ENCODE measurements around the gene PAX9.

The PAX9 gene

GRCh38 chr14:36655963-36656686 lies 5.5 kb upstream of the PAX9 start:
- DNase-seq: no peak

DNA sequence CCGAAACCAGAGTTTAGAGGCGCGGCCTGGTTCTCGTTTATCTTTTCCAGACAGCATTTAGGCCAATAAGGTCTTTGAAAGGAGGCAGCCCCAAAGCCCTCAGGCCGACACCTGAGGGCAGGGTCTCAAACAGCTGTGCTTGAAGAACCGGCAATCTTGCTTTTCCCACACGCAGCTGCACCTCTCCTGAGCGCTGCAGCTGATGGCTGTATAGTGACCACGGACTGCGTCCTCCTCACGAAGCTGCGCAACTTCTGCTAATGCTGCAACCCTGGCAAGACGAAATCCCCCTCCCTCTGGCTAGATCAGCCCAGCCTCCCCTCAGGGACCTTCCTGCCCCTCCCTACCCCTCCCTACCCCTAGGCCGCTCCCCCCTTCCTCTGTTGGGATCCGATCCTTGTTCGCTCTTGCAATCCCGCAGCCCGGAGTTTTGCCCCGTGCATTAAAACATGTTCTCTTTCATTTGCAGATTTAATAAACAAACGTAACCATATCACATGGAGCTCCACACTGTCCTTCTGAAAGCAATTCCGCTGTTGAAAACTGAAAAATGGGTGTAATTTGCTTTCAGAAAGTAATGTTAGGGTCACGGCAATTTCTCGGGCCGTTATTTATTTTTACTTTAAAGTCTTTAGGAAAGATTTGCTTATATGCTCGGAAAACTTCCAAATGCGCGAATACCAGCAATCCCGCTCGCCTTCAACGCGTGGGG lies 4.8 kb upstream of the PAX9 start:
- no peak for DNase-seq

DNA sequence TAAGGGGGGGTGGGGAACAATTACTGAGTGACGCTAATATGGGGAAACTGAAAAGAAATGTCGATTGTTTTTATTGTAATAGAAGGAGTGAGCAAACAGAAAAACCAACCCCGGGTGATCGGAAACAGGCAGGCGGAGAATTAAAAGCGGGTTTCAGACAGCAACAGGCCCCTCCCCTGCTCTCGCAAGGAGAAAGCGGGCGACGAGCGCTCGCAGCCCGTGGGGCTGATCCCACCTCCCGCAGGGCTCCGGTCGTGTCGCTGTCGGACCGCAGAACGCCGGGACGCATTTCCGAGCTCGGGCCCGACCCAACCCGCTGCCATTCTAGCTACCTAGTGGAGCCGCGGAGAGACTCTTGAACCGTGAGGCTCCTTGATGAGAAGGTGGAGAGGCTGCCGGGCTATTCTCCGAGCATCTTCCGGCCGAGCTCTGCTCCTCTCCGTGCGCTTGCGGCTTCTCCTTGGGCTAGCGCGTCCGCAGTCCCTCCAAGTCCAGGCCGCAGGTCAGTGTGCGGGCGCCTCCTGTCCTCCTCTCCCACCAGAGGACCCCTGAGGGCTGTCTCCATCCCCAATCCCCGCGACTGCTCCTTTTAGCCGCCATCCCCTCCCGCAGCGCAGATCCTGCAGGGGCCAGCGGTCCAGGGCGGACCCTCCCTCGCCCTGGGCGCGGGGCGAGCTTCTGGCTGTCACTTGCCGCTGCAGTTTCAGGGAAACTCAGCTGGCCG lies 4.1 kb upstream of the PAX9 start:
- no peak for DNase-seq

- no peak for DNase-seq
These were observed 3.3 kb upstream of the PAX9 start for GRCh38 chr14:36658123-36659009.

GRCh38 chr14:36659010-36659821 lies 2.4 kb upstream of the PAX9 start:
- DNase-seq: no peak

- no peak for DNase-seq
These were observed 1.6 kb upstream of the PAX9 start for GRCh38 chr14:36659822-36660735.

GRCh38 chr14:36660736-36661505 lies 739 bp upstream of the PAX9 start:
- DNase-seq: no peak

DNA sequence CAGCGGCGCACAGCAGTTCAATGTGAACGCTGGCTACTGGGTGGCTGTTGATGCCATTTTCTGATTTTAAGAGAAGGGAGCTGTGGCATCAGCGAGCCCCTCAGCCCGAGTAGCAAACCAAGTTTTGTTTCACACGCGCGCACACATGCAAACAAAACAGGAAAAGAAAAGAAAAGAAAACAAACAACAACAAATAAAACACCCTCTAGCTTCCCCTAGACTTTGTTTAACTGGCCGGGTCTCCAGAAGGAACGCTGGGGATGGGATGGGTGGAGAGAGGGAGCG lies 540 bp downstream of the PAX9 start:
- no peak for DNase-seq

DNA sequence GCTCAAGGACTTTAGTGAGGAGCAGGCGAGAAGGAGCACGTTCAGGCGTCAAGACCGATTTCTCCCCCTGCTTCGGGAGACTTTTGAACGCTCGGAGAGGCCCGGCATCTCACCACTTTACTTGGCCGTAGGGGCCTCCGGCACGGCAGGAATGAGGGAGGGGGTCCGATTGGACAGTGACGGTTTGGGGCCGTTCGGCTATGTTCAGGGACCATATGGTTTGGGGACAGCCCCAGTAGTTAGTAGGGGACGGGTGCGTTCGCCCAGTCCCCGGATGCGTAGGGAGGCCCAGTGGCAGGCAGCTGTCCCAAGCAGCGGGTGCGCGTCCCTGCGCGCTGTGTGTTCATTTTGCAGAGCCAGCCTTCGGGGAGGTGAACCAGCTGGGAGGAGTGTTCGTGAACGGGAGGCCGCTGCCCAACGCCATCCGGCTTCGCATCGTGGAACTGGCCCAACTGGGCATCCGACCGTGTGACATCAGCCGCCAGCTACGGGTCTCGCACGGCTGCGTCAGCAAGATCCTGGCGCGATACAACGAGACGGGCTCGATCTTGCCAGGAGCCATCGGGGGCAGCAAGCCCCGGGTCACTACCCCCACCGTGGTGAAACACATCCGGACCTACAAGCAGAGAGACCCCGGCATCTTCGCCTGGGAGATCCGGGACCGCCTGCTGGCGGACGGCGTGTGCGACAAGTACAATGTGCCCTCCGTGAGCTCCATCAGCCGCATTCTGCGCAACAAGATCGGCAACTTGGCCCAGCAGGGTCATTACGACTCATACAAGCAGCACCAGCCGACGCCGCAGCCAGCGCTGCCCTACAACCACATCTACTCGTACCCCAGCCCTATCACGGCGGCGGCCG lies 1.1 kb downstream of the PAX9 start:
- DNase-seq: no peak

DNA sequence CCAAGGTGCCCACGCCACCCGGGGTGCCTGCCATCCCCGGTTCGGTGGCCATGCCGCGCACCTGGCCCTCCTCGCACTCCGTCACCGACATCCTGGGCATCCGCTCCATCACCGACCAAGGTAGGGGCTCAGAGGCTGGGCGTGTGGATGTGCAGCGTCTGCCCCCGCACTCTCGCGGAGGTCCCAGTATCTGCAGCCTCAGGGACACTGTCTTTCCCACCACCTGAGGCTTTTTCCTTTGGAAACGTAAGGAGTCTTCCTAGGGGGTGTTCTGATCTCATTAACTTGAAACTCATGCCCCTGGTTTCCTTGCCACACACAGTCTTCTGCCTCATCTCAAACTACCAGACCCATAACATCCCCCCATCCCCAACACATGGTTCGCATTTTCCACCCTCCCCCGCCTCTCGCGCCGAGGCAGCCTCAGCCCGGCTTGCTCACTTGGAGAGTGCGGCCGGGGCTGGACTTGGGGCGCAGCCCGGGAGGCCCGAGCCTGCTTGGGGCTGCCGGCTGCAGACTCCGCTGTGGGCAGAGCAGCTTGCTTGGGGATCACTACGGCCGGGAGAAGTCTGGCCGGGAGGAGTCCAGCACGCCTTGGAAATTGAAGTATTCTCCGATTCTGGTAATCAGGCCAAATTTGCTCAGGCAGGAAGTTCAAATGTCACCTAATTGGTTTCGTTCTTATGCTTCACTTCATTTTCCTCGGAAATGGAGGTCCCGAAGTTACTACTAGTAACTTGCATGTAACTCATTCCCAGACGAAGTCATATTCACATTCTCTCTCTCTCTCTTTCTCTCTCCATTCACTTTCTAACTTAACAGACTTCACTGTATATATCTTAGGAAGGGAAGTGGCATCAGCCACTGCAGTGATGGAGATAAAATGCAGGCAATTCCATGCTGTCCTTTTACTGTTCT lies 2.0 kb downstream of the PAX9 start:
- no peak for DNase-seq

DNA sequence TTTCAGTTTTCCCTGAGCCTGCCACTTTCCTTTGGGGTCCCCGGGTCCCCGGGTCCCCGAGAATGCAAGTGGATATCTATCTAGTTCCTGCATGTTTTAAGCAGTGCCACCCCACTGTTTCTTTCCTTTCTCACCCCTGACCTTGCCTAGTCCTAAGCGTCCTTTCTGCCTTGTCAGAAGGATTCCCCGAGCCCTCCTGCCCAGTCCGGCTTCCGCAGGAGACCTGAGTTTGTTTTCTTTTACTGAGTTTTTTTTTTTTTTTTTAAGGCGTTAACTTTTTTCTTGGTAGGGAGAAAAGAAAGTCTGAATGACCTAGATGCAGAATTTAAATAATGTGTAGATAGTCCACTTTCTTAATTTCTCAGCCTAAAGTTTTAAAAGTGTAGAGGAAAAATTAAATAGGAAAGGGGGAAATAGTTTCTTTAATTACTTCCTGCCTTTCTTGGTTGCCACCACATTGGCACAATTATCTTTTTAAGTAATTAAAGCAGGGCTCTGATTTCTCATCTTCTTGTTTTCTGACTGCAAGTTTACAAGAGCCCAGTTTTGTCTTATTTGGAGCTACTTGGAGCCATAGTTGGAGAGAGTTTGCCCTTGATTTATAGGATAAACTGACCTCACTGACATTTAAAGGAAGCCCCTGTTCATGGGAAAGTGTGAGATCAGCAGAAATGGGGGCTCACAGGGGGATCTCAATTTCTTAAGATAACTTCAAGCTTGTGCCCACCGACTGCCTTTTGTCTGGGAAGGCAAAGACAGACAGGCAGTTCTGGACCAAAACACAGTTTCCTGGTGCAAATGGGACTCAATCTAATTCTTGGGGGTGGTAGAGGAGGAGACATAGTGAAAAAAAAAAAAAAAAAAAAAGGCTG lies 2.9 kb downstream of the PAX9 start:
- no peak for DNase-seq

DNA sequence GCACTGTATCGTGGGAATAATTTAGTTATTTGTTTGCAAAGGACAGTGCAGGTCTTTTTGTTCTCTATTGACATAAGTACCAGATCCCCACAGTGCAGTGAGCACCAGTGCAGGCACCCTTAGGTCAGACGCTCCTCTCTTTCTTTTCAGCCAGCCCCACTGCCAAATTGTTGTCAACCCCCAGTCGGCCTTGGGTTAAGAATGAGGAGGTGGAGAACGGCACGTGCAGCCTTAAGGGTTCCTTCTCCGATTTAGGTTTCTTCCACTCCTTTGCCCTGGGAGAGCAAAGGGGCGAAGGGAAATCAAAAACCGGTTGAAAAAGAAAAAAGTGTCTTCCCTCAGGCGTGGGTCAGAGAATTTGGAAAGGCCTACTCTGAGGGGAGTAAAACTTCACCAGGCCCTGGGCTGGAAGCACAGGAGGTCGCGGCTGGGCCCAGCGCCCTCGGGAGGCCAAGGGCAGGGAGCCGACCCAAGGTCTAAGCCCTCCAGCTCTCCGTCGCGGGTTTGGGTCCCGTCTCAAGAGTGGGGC lies 4.3 kb downstream of the PAX9 start:
- DNase-seq: no peak

GRCh38 chr14:36666416-36667206 lies 5.0 kb downstream of the PAX9 start:
- DNase-seq: no peak

DNA sequence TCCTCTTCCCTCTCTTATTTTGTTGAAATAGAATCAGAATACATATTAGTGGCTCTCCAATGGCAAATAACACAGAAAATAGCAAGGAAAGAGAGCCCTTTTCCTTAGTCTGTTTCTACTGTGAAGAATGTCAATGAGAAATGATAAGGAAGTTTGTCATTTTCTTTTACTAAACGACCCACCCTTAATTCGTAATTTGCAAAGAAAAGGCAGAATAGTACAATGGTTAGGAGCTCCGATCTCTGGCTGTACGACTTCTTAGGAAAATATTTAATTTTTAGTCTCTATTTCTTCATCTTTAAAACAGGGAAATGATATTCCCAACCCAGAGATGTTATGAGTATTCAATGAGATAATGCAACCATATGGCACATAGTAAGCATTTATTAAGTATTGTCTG lies 6.0 kb downstream of the PAX9 start:
- DNase-seq: no peak

DNA sequence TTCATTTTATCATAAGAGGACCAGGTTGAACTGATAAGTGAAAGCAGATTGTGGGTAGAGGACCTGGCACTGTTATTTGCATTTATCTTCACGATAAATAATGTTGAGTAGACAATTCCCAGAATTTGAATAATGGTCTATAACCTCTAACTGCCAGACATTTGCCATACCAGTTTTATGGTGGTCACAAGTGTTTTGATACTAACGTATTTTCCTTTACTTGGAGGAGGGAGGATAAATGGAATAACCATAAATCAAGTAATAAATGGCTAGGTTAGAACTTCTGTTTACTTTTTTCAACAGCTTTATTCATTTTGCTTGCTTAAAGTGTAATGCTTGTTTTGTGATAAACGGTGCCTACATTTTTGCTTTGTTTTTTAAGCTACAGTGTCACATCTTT lies 9.5 kb downstream of the PAX9 start:
- DNase-seq: no peak
